Measurements from ENCODE around the gene ADPRH. TPM values are rescaled to one million over a fixed set of nuclear protein-coding genes. Genes with fewer than 3 reads are reported as not detected.

ADPRH gene
- total RNA-seq, 5 donors from 2014 or later (not counting 1 experiment from before 2014, with no cell fraction given), result 0.43 to 3.6 (median 1.5) TPM

GRCh38 chr3:119538772-119539171 lies 40.5 kb upstream of the ADPRH start:
- no peaks in the 10 kb centered on the region for H3K27me3 Mint-ChIP-seq
- no peak overlapping the region for H3K4me3 Mint-ChIP-seq
- CTCF ChIA-PET, result no interaction called here
- POLR2A ChIA-PET, result no interaction called here
- Histone ChIP-seq H3K36me3 (ENCODE audit: control insufficient read depth in 2 of 2, extremely low read depth in 1 of 2, insufficient read depth in 1 of 2, low read length in 1 of 2) (no peaks in the 10 kb centered on the region), H3K27me3 (replicated peaks in 1 of 2; ENCODE audit: control insufficient read depth in 2 of 2, extremely low read depth in 1 of 2, insufficient read depth in 2 of 2, low read length in 1 of 2) (no peaks in the 10 kb centered on the region), H3K27ac (ENCODE audit: low read length) (no peak overlapping the region), H3K4me3 (ENCODE audit: control insufficient read depth in 1 of 2, extremely low read depth in 1 of 2, low read length in 1 of 2) (no peak overlapping the region), H3K9me3 (no peaks in the 10 kb centered on the region), H3K4me1 (ENCODE audit: control insufficient read depth in 1 of 2, extremely low read depth in 1 of 2, insufficient read depth in 2 of 2, low read length in 2 of 2) (no peaks in the 10 kb centered on the region)
- no peaks in the 10 kb centered on the region for H3K36me3 Mint-ChIP-seq
- no peak overlapping the region for H3K27ac Mint-ChIP-seq
- no peaks in the 10 kb centered on the region for H3K9me3 Mint-ChIP-seq
- no peak for DNase-seq
- no peaks in the 10 kb centered on the region for H3K4me1 Mint-ChIP-seq
- no CpG with 5 or more reads among the region's 1 CpG for WGBS (ENCODE audit: insufficient coverage)
- no peak for ATAC-seq (replicated peaks in 1 of 4)

- 56% methylated on average over 3 of the region's 3 CpGs for WGBS (ENCODE audit: insufficient coverage)
- H3K27ac ChIP-seq (ENCODE audit: low read length), result no peak overlapping the region
- H3K36me3 ChIP-seq (ENCODE audit: control insufficient read depth in 2 of 2, extremely low read depth in 1 of 2, insufficient read depth in 1 of 2, low read length in 1 of 2), result no peaks in the 10 kb centered on the region
- CTCF ChIA-PET, result no interaction called here
- H3K4me1 ChIP-seq (ENCODE audit: control insufficient read depth in 1 of 2, extremely low read depth in 1 of 2, insufficient read depth in 2 of 2, low read length in 2 of 2), result no peaks in the 10 kb centered on the region
- Mint-ChIP-seq H3K4me3 (no peak overlapping the region), H3K4me1 (no peaks in the 10 kb centered on the region), H3K27ac (no peak overlapping the region), H3K9me3 (no peaks in the 10 kb centered on the region), H3K27me3 (no peaks in the 10 kb centered on the region), H3K36me3 (no peaks in the 10 kb centered on the region)
- no peak overlapping the region for H3K4me3 ChIP-seq (ENCODE audit: control insufficient read depth in 1 of 2, extremely low read depth in 1 of 2, low read length in 1 of 2)
- POLR2A ChIA-PET, result no interaction called here
- ATAC-seq (replicated peaks in 1 of 4) (no peak), DNase-seq (no peak)
- no peaks in the 10 kb centered on the region for H3K9me3 ChIP-seq
- no peaks in the 10 kb centered on the region for H3K27me3 ChIP-seq (replicated peaks in 1 of 2; ENCODE audit: control insufficient read depth in 2 of 2, extremely low read depth in 1 of 2, insufficient read depth in 2 of 2, low read length in 1 of 2)
These were observed 37.7 kb upstream of the ADPRH start for GRCh38 chr3:119541547-119541946.

- no peak for DNase-seq
- no peak overlapping the region for H3K27ac ChIP-seq (ENCODE audit: low read length)
- H3K36me3 ChIP-seq (ENCODE audit: control insufficient read depth in 2 of 2, extremely low read depth in 1 of 2, insufficient read depth in 1 of 2, low read length in 1 of 2), result no peaks in the 10 kb centered on the region
- no peak overlapping the region for H3K4me3 ChIP-seq (ENCODE audit: control insufficient read depth in 1 of 2, extremely low read depth in 1 of 2, low read length in 1 of 2)
- H3K9me3 ChIP-seq, result no peaks in the 10 kb centered on the region
- ChIA-PET CTCF (no interaction called here), POLR2A (no interaction called here)
- Mint-ChIP-seq H3K4me1 (no peaks in the 10 kb centered on the region), H3K27ac (no peak overlapping the region), H3K27me3 (no peaks in the 10 kb centered on the region), H3K36me3 (no peaks in the 10 kb centered on the region), H3K9me3 (no peaks in the 10 kb centered on the region), H3K4me3 (no peak overlapping the region)
- H3K27me3 ChIP-seq (replicated peaks in 1 of 2; ENCODE audit: control insufficient read depth in 2 of 2, extremely low read depth in 1 of 2, insufficient read depth in 2 of 2, low read length in 1 of 2), result no peaks in the 10 kb centered on the region
- H3K4me1 ChIP-seq (ENCODE audit: control insufficient read depth in 1 of 2, extremely low read depth in 1 of 2, insufficient read depth in 2 of 2, low read length in 2 of 2), result no peaks in the 10 kb centered on the region
- WGBS (ENCODE audit: insufficient coverage), result no CpG with 5 or more reads among the region's 2 CpGs
- ATAC-seq (replicated peaks in 1 of 4), result no peak
These were observed 37.0 kb upstream of the ADPRH start for GRCh38 chr3:119542168-119542767.

- ChIA-PET POLR2A (interaction anchor here in 1 of 2 donors (0.6 to 0.7 kb wide), 2 partner anchors 16 to 35 kb away, joined by 3 read pairs; partner anchors contain the start of gene CD80), CTCF (no interaction called here)
- H3K36me3 Mint-ChIP-seq, result no peaks in the 10 kb centered on the region
- no peak overlapping the region for H3K27ac Mint-ChIP-seq
- no peaks in the 10 kb centered on the region for H3K4me1 Mint-ChIP-seq
- DNase-seq (no peak), ATAC-seq (replicated peaks in 1 of 4) (no peak)
- Histone ChIP-seq H3K27me3 (replicated peaks in 1 of 2; ENCODE audit: control insufficient read depth in 2 of 2, extremely low read depth in 1 of 2, insufficient read depth in 2 of 2, low read length in 1 of 2) (no peaks in the 10 kb centered on the region), H3K4me1 (ENCODE audit: control insufficient read depth in 1 of 2, extremely low read depth in 1 of 2, insufficient read depth in 2 of 2, low read length in 2 of 2) (no peaks in the 10 kb centered on the region), H3K4me3 (ENCODE audit: control insufficient read depth in 1 of 2, extremely low read depth in 1 of 2, low read length in 1 of 2) (no peak overlapping the region), H3K27ac (ENCODE audit: low read length) (no peak overlapping the region), H3K9me3 (no peaks in the 10 kb centered on the region), H3K36me3 (ENCODE audit: control insufficient read depth in 2 of 2, extremely low read depth in 1 of 2, insufficient read depth in 1 of 2, low read length in 1 of 2) (no peaks in the 10 kb centered on the region)
- H3K9me3 Mint-ChIP-seq, result no peaks in the 10 kb centered on the region
- 100% methylated on average over 2 of the region's 7 CpGs for WGBS (ENCODE audit: insufficient coverage)
- no peaks in the 10 kb centered on the region for H3K27me3 Mint-ChIP-seq
- no peak overlapping the region for H3K4me3 Mint-ChIP-seq
These were observed 36.1 kb upstream of the ADPRH start for GRCh38 chr3:119543147-119543546.

GRCh38 chr3:119547227-119547626 lies 32.1 kb upstream of the ADPRH start:
- Mint-ChIP-seq H3K27ac (no peak overlapping the region), H3K4me1 (no peaks in the 10 kb centered on the region), H3K36me3 (no peaks in the 10 kb centered on the region), H3K27me3 (no peaks in the 10 kb centered on the region), H3K4me3 (no peak overlapping the region), H3K9me3 (no peaks in the 10 kb centered on the region)
- H3K4me3 ChIP-seq (ENCODE audit: control insufficient read depth in 1 of 2, extremely low read depth in 1 of 2, low read length in 1 of 2), result no peak overlapping the region
- ATAC-seq (replicated peaks in 1 of 4) (no peak), DNase-seq (no peak)
- no peak overlapping the region for H3K27ac ChIP-seq (ENCODE audit: low read length)
- ChIA-PET CTCF (no interaction called here), POLR2A (no interaction called here)
- no peaks in the 10 kb centered on the region for H3K36me3 ChIP-seq (ENCODE audit: control insufficient read depth in 2 of 2, extremely low read depth in 1 of 2, insufficient read depth in 1 of 2, low read length in 1 of 2)
- H3K9me3 ChIP-seq, result no peaks in the 10 kb centered on the region
- no peaks in the 10 kb centered on the region for H3K4me1 ChIP-seq (ENCODE audit: control insufficient read depth in 1 of 2, extremely low read depth in 1 of 2, insufficient read depth in 2 of 2, low read length in 2 of 2)
- no peaks in the 10 kb centered on the region for H3K27me3 ChIP-seq (replicated peaks in 1 of 2; ENCODE audit: control insufficient read depth in 2 of 2, extremely low read depth in 1 of 2, insufficient read depth in 2 of 2, low read length in 1 of 2)
- WGBS (ENCODE audit: insufficient coverage), result no CpG with 5 or more reads among the region's 1 CpG

GRCh38 chr3:119548341-119548740 lies 31.0 kb upstream of the ADPRH start:
- Histone ChIP-seq H3K27me3 (replicated peaks in 1 of 2; ENCODE audit: control insufficient read depth in 2 of 2, extremely low read depth in 1 of 2, insufficient read depth in 2 of 2, low read length in 1 of 2) (no peaks in the 10 kb centered on the region), H3K4me1 (ENCODE audit: control insufficient read depth in 1 of 2, extremely low read depth in 1 of 2, insufficient read depth in 2 of 2, low read length in 2 of 2) (no peaks in the 10 kb centered on the region), H3K36me3 (ENCODE audit: control insufficient read depth in 2 of 2, extremely low read depth in 1 of 2, insufficient read depth in 1 of 2, low read length in 1 of 2) (no peaks in the 10 kb centered on the region), H3K4me3 (ENCODE audit: control insufficient read depth in 1 of 2, extremely low read depth in 1 of 2, low read length in 1 of 2) (no peak overlapping the region), H3K9me3 (no peaks in the 10 kb centered on the region), H3K27ac (ENCODE audit: low read length) (no peak overlapping the region)
- DNase-seq (no peak), ATAC-seq (replicated peaks in 1 of 4) (no peak)
- Mint-ChIP-seq H3K27ac (no peak overlapping the region), H3K36me3 (no peaks in the 10 kb centered on the region), H3K27me3 (no peaks in the 10 kb centered on the region), H3K4me3 (no peak overlapping the region), H3K4me1 (no peaks in the 10 kb centered on the region), H3K9me3 (no peaks in the 10 kb centered on the region)
- ChIA-PET CTCF (no interaction called here), POLR2A (interaction anchor here in 1 of 2 donors (0.7 kb wide), 1 partner anchor 12 kb away, joined by 5 read pairs; no protein-coding TSS in a partner anchor)
- WGBS (ENCODE audit: insufficient coverage), result 88% methylated on average over 1 of the region's 3 CpGs
